Fibroblast of lung (primary cell): ENCODE data around the gene PTBP2. TPM values are rescaled to one million over a fixed set of nuclear protein-coding genes. Genes with fewer than 3 reads are reported as not detected.

Source experiments
- DNase-seq, 2 donors: peaks; one replicate each; pipeline versions ENCODE4 v3.0.0 to v3.0.0-alpha.2; 2010; ENCODE audit warnings: low read depth in 2 of 2
- H2AFZ ChIP-seq: 2 replicates; pipeline ENCODE4 v1.5.1; 2012; ENCODE audit warnings: low read length, control low read depth, inconsistent platforms
- H3K27ac ChIP-seq: 2 replicates; pipeline ENCODE4 v1.5.1; 2011; ENCODE audit warnings: low read length, control low read depth; ENCODE audit not compliant: insufficient read depth
- H3K27me3 ChIP-seq: 2 replicates; pipeline ENCODE4 v1.5.1; 2011; ENCODE audit warnings: mild to moderate bottlenecking, low read length; ENCODE audit not compliant: control insufficient read depth, insufficient read depth
- H3K36me3 ChIP-seq: 2 replicates; pipeline ENCODE4 v1.5.1; 2011; ENCODE audit warnings: low read length; ENCODE audit not compliant: control insufficient read depth, insufficient read depth
- H3K4me1 ChIP-seq: 2 replicates; pipeline ENCODE4 v1.5.1; 2011; ENCODE audit warnings: low read length; ENCODE audit not compliant: control insufficient read depth, insufficient read depth; ENCODE audit errors: extremely low read depth
- H3K4me2 ChIP-seq: 2 replicates; pipeline ENCODE4 v1.5.1; 2011; ENCODE audit warnings: low read length, control low read depth; ENCODE audit not compliant: insufficient read depth; ENCODE audit errors: extremely low read depth
- H3K4me3 ChIP-seq, 4 experiments: fragments of 200-600 bp in 1 of 4; sonication (generic) in 1 of 4; replicated peaks in 1 of 4; 2 replicates each; pipeline ENCODE4 v1.5.1; 2011 to 2016; ENCODE audit warnings: low read length in 4 of 4, low read depth in 3 of 4, mild to moderate bottlenecking in 3 of 4, control low read depth in 2 of 4, inconsistent platforms in 1 of 4, mixed read lengths in 1 of 4; ENCODE audit not compliant: insufficient read depth in 1 of 4; ENCODE audit errors: control extremely low read depth in 1 of 4
- H3K79me2 ChIP-seq: 2 replicates; pipeline ENCODE4 v1.5.1; 2012; ENCODE audit warnings: mild to moderate bottlenecking, low read length, inconsistent platforms; ENCODE audit not compliant: control insufficient read depth, insufficient read depth
- H3K9ac ChIP-seq: 2 replicates; pipeline ENCODE4 v1.5.1; 2011; ENCODE audit warnings: mild to moderate bottlenecking, low read length, control low read depth; ENCODE audit not compliant: insufficient read depth
- H3K9me3 ChIP-seq: 2 replicates; pipeline ENCODE4 v1.5.1; 2012; ENCODE audit warnings: low read depth, low read length; ENCODE audit not compliant: control insufficient read depth, insufficient read depth
- H4K20me1 ChIP-seq: 2 replicates; pipeline ENCODE4 v1.5.1; 2011; ENCODE audit warnings: low read length; ENCODE audit not compliant: control insufficient read depth, insufficient read depth; ENCODE audit errors: extremely low read depth
- EZH2 ChIP-seq: IDR thresholded peaks from 2 replicates; pipeline ENCODE4 v1.5.1; 2012; ENCODE audit warnings: low read length, control low read depth, mild to moderate bottlenecking; ENCODE audit errors: missing control alignments
- polyA plus RNA-seq, 2 donors: library from polyadenylated mRNA; depleted of rRNA in 1 of 2; stranded (reverse) in 1 of 2; unstranded in 1 of 2; fragments of >200 nt; gene quantifications; 2 replicates each; pipeline ENCODE4 v1.2.1, GENCODE V29; 2011 to 2012; ENCODE audit warnings: missing spikeins in 1 of 2
- total RNA-seq: library from RNA; depleted of rRNA; stranded (reverse); fragments of >200 nt; gene quantifications from 2 replicates; pipeline ENCODE4 v1.2.1, GENCODE V29; 2014
- TF ChIP-seq, protein P1 (sequence below), 2 donors: IDR thresholded peaks in 1 of 2; conservative IDR thresholded peaks in 1 of 2; 1 replicate in 1 of 2; 2 replicates in 1 of 2; pipeline ENCODE4 v1.5.1; 2011 to 2012; ENCODE audit warnings: low read length in 2 of 2, control low read depth in 1 of 2, inconsistent platforms in 1 of 2, low read depth in 1 of 2, mild to moderate bottlenecking in 1 of 2

PTBP2 gene
- total and polyA plus RNA-seq, 2 donors (not counting 1 experiment from before 2014, with no cell fraction given), result 19.7 to 24.6 TPM

DNA sequence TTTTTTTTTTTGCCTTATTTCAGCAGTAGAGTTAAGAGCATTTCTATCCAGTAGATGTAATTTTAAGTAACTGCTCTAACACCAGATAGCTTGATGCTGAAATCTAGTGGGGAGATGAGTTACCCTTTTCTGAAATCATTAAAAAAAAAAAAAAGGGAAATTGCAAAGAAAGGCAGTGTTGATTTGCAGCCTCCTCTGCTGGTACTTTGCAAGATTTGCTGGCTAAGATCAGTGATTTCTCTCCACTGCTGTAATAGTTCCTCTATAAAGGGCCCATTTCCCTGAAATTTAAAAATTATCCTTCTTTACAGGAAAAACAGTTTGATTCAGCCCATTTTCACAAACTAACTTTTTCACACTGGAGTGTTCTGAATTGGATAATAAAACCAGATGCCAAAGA is 120.6 kb downstream of the PTBP2 start:
- no peak overlapping the region for H3K9ac ChIP-seq
- H3K4me2 ChIP-seq, result no peak overlapping the region
- DNase-seq, result peak in 1 of 2 donors; percentile 51
- no peaks in the 10 kb centered on the region for H3K27me3 ChIP-seq
- no peaks in the 10 kb centered on the region for H4K20me1 ChIP-seq
- no peak overlapping the region for H3K4me3 ChIP-seq
- H3K9me3 ChIP-seq, result no peaks in the 10 kb centered on the region
- no peak overlapping the region for H2AFZ ChIP-seq
- TF ChIP-seq EZH2, result no peak
- TF ChIP-seq, protein P1, sequence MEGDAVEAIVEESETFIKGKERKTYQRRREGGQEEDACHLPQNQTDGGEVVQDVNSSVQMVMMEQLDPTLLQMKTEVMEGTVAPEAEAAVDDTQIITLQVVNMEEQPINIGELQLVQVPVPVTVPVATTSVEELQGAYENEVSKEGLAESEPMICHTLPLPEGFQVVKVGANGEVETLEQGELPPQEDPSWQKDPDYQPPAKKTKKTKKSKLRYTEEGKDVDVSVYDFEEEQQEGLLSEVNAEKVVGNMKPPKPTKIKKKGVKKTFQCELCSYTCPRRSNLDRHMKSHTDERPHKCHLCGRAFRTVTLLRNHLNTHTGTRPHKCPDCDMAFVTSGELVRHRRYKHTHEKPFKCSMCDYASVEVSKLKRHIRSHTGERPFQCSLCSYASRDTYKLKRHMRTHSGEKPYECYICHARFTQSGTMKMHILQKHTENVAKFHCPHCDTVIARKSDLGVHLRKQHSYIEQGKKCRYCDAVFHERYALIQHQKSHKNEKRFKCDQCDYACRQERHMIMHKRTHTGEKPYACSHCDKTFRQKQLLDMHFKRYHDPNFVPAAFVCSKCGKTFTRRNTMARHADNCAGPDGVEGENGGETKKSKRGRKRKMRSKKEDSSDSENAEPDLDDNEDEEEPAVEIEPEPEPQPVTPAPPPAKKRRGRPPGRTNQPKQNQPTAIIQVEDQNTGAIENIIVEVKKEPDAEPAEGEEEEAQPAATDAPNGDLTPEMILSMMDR (conservative IDR thresholded peaks at IDR 0.05 in 1 of 2, IDR thresholded peaks at IDR 0.05 in 1 of 2; ENCODE audit: low read depth in 1 of 2, low read length in 2 of 2), result peak; percentile 41 to 58
- H3K36me3 ChIP-seq, result no peaks in the 10 kb centered on the region
- no peak overlapping the region for H3K27ac ChIP-seq
- H3K79me2 ChIP-seq, result no peaks in the 10 kb centered on the region
- H3K4me1 ChIP-seq, result no peaks in the 10 kb centered on the region

DNA sequence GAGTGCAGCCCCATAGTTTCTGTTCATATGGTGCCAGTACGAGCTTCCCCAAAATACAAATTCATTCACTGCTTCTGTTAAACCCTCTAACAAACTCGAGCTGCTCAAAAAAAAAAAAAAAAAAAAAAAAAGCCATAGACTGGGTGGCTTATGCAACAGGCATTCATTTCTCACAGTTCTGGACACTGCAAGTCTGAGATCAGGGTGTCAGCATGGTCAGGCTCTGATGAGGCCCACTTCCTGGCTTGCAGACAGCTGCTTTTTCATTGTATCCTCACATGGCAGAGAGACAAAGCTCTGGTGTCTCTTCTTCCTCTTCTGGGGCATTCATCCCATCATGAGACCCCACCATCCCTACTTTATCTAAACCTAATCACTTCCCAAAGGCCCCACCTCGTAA is 121.6 kb downstream of the PTBP2 start:
- no peak overlapping the region for H2AFZ ChIP-seq
- TF ChIP-seq, protein P1 (conservative IDR thresholded peaks at IDR 0.05 in 1 of 2, IDR thresholded peaks at IDR 0.05 in 1 of 2; ENCODE audit: low read depth in 1 of 2, low read length in 2 of 2), result no peak
- no peak for TF ChIP-seq EZH2
- H3K79me2 ChIP-seq, result no peaks in the 10 kb centered on the region
- no peak overlapping the region for H3K9ac ChIP-seq
- DNase-seq, result peak; percentile 38 to 59
- H3K4me3 ChIP-seq, result no peak overlapping the region
- H4K20me1 ChIP-seq, result no peaks in the 10 kb centered on the region
- no peaks in the 10 kb centered on the region for H3K36me3 ChIP-seq
- no peaks in the 10 kb centered on the region for H3K9me3 ChIP-seq
- H3K4me2 ChIP-seq, result no peak overlapping the region
- H3K4me1 ChIP-seq, result no peaks in the 10 kb centered on the region
- no peaks in the 10 kb centered on the region for H3K27me3 ChIP-seq
- no peak overlapping the region for H3K27ac ChIP-seq

DNA sequence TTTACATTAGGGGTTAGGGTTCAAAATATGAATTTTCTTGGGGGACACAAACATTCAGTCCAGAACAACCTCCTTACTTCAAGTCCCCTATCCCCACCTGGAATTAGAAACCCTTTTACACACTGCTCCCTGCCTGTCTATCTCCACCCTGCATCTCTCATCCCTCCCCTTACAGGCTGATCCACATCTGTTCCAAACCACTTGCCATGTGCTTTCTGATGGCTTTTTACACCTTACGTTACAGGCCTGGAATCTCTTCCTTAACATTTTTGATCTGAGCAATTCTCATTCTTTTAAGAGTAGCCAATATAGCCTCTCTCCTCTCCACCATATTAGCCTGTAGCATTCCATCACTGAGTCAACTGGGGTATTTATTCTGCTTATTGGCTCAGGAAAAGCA is 122.0 kb downstream of the PTBP2 start:
- Histone ChIP-seq H2AFZ (no peak overlapping the region), H4K20me1 (no peaks in the 10 kb centered on the region), H3K27ac (no peak overlapping the region), H3K9me3 (no peaks in the 10 kb centered on the region), H3K27me3 (no peaks in the 10 kb centered on the region), H3K4me3 (no peak overlapping the region), H3K9ac (no peak overlapping the region), H3K4me1 (no peaks in the 10 kb centered on the region), H3K4me2 (no peak overlapping the region), H3K79me2 (no peaks in the 10 kb centered on the region), H3K36me3 (no peaks in the 10 kb centered on the region)
- TF ChIP-seq, protein P1 (conservative IDR thresholded peaks at IDR 0.05 in 1 of 2, IDR thresholded peaks at IDR 0.05 in 1 of 2; ENCODE audit: low read depth in 1 of 2, low read length in 2 of 2), result no peak
- TF ChIP-seq EZH2, result no peak
- no peak for DNase-seq
